Measurements from ENCODE around the gene ZNF598.
"Not testable (repeated sequence)": the region's sequence is repeated elsewhere in the genome, so short reads cannot be mapped to it uniquely, and the experiment has no call there.

Gene ZNF598

DNA sequence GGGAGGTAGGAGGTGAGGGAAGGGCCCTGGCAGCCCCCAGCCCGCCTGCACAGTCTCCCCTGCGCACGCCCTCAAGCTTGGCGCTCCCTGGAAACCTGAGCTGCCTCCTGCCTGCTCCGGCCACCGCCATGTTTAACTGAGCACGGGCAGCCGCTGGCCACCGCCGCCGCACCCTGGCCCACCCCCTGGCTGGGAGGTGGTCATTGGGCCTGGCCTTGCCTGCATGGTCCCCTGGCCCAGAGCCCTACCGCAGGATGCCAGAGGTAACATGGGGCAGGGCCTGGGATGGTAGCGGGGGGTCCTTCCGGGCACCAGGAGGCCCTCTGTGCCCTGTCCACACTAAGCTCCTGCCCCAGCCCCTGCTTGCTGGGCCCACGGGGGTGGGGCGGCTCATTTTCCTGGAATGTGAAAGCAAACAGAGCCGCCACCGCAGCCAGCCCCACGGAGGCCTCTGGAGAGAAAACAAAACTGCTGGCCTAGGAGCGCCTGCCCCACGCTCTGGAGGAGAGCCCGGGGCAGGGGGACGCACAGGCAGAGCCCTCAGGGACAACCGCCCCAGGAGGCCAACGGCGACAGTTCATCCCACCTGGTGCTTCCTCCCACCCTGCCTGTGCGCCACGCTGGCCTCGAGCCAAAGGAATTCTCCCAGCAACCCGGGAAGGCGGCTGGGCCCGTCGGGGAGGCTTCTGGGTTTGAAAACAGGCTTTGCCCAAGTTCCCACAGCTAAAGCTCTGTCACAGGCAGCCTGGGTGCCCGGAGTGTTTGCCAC, 26.0 kb upstream of the ZNF598 start:
- TF ChIP-seq CTCF (IDR thresholded peaks at IDR 0.05) (no peak), ZFX (IDR thresholded peaks at IDR 0.05; ENCODE audit: borderline replicate concordance) (no peak)
- H3K27ac ChIP-seq = no peak overlapping the region

DNA sequence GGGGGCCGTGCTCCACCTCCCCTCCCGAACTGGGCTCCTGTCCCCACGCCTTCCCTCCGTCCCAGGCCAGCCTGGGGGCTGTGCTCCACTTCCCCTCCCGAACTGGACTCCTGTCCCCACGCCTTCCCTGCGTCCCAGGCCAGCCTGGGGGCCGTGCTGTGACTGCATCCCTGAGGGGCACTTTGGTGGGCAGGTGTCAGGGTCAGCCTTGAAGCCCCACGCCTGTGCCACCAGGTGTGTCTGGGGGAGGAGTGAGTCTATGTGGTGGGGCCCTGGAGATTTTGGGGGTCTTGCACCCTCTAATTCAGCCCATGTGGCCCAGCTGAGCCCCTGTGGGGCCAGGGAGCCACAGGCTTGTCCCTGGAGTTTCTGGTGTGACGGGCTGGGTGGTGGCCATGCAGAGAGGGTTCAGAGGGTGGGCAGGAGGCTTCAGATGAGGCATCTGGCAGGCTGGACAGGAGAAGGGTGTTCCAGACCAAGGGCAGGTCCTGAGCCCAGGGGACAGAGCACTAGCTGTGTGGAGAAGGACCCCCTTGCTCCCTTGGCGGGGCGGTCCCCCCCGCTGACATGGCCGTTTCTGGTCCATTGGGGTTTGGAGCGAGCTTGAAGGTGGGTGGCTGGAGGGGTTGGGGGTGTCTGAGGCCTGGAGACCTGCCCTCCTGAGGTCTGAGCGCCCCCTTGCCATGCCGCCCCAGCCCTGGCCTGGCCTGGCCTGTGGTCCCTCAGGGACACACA, 25.2 kb upstream of the ZNF598 start:
- no peak for TF ChIP-seq CTCF (IDR thresholded peaks at IDR 0.05)
- no peak for TF ChIP-seq ZFX (IDR thresholded peaks at IDR 0.05; ENCODE audit: borderline replicate concordance)
- H3K27ac ChIP-seq = no peak overlapping the region

- not testable (repeated sequence) for H3K27ac ChIP-seq
Measured at GRCh38 chr16:2033909-2034695, 24.5 kb upstream of the ZNF598 start.

DNA sequence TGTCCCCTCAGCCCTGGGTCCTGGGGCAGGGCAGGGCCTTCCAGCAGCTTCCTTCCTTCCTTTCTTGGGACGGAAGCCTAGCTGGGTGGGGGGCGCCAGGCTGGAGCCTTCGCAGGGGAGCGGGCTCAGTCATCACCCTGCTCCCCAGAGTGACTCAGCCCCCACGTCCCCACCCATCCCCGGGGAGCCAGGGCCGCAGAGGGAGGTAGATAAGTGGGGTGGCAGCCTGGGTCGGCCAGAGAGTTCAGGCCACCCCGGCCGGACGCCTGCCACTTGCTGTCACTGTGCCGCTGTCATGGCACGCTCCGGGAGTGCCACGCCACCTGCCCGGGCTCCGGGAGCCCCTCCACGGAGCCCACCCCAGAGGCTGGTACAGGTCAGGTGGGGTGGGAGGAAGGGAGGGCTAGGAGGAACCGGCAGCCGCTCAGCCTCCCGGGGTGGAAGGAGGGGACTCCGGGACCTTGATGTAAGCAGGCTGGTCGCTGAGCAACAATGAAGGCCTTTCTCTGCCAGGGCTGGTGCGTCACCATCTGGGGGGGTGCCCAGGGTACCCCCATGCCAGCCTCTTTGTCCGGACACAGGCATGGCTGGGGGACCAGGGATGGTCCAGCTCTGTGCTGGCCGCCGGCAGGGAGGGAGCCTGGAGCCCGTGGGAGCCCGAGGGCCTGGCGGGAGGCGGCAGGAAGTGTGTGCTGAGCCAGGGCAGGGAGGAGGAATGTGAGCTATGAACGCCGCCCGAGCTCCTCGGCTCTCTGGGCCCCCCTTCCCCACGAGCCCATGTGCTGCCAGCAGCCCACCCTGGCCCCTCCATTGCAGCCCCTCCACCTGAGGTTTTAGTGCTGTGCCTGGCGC, 23.7 kb upstream of the ZNF598 start:
- H3K27ac ChIP-seq = no peak overlapping the region
- no peak for TF ChIP-seq ZFX (IDR thresholded peaks at IDR 0.05; ENCODE audit: borderline replicate concordance)
- TF ChIP-seq CTCF (IDR thresholded peaks at IDR 0.05) = no peak

GRCh38 chr16:2032285-2033056, 22.9 kb upstream of the ZNF598 start:
- H3K27ac ChIP-seq = no peak overlapping the region
- TF ChIP-seq ZFX (IDR thresholded peaks at IDR 0.05; ENCODE audit: borderline replicate concordance) (no peak), CTCF (IDR thresholded peaks at IDR 0.05) (no peak)

DNA sequence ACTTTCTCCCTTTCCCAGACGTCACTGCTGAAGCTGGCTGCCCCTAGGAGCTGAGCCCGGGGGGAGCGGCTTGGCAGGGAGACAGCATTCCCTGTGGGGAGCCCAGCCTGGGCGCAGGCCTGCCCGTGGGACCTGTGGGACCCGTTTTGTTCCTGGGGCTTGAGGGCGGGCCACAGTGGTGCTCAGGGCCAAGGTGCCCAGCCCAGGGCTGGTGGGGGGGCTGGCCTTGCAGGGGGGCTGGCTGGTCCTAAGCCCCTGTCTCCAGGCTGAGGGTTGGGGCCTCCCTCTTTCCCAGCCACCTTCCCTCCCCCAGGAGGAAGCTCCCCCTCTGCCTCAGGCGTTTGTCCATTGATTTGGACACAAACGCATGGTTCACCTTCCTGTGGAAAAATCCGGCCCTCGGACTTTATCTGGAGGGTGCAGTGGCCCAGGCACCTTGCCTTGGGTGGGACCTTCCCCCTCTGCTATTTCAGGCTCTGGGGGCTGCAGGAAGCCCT, 21.5 kb upstream of the ZNF598 start:
- no peak overlapping the region for H3K27ac ChIP-seq
- no peak for TF ChIP-seq CTCF (IDR thresholded peaks at IDR 0.05)

All from 22Rv1 (cell line).